CD4-positive, alpha-beta T cell treated with Interleukin-10 for 1 hour (primary cell): ENCODE data around the gene NUAK2.

Experiments used
- DNase-seq: peaks from one replicate; pipeline ENCODE4 v3.0.0-alpha.2; 2020

The NUAK2 gene

GRCh38 chr1:205345761-205346160, 24.2 kb upstream of the NUAK2 start:
- DNase-seq: no peak

GRCh38 chr1:205344066-205344928, 22.8 kb upstream of the NUAK2 start:
- peak; percentile 43 for DNase-seq

GRCh38 chr1:205343431-205344065, 22.0 kb upstream of the NUAK2 start:
- no peak for DNase-seq

- DNase-seq: no peak
These were observed 21.4 kb upstream of the NUAK2 start for GRCh38 chr1:205342986-205343385.

GRCh38 chr1:205340676-205341075, 19.1 kb upstream of the NUAK2 start:
- no peak for DNase-seq

GRCh38 chr1:205339717-205340116, 18.2 kb upstream of the NUAK2 start:
- DNase-seq: no peak

GRCh38 chr1:205339197-205339702, 17.7 kb upstream of the NUAK2 start:
- no peak for DNase-seq

- DNase-seq: no peak
These were observed 16.5 kb upstream of the NUAK2 start for GRCh38 chr1:205338011-205338410.

- DNase-seq: no peak
These were observed 15.9 kb upstream of the NUAK2 start for GRCh38 chr1:205337481-205337880.

- peak; percentile 79 for DNase-seq
These were observed 14.1 kb upstream of the NUAK2 start for GRCh38 chr1:205335692-205336091.

GRCh38 chr1:205332015-205332791, 10.7 kb upstream of the NUAK2 start:
- DNase-seq: no peak

GRCh38 chr1:205330150-205330549, 8.6 kb upstream of the NUAK2 start:
- DNase-seq: no peak

- no peak for DNase-seq
These were observed 8.2 kb upstream of the NUAK2 start for GRCh38 chr1:205329719-205330118.

- DNase-seq: no peak
These were observed 6.9 kb upstream of the NUAK2 start for GRCh38 chr1:205328476-205328875.

- DNase-seq: no peak
These were observed 5.4 kb upstream of the NUAK2 start for GRCh38 chr1:205326812-205327466.

- peak; percentile 79 for DNase-seq
These were observed 3.9 kb upstream of the NUAK2 start for GRCh38 chr1:205325334-205325884.

- no peak for DNase-seq
These were observed 3.2 kb upstream of the NUAK2 start for GRCh38 chr1:205324781-205325180.

- DNase-seq: no peak
These were observed 2.2 kb upstream of the NUAK2 start for GRCh38 chr1:205323794-205324193.

- no peak for DNase-seq
These were observed 376 bp upstream of the NUAK2 start for GRCh38 chr1:205321959-205322283.

- DNase-seq: peak; percentile 42
These were observed 2.2 kb downstream of the NUAK2 start for GRCh38 chr1:205319081-205320018.

- DNase-seq: no peak
These were observed 3.1 kb downstream of the NUAK2 start for GRCh38 chr1:205318231-205318991.
